Heart left ventricle (tissue), 13 donors: ENCODE measurements around the gene NUBP1.

Source experiments
- POLR2A ChIP-seq, 2 donors: fragments of 450-650 bp; IDR thresholded peaks; one replicate each; pipeline ENCODE4 v1.6.1; 2017; ENCODE audit warnings: antibody characterized with exemption in 2 of 2, mild to moderate bottlenecking in 2 of 2, moderate library complexity in 2 of 2
- TF ChIP-seq, protein P1 (sequence below), 12 donors: fragments of 200-600 bp; sonication (generic) in 4 of 12; IDR thresholded peaks; one replicate each; pipeline versions ENCODE4 v1.5.0 to v1.8.0; 2018 to 2022; ENCODE audit warnings: antibody characterized with exemption in 12 of 12, mild to moderate bottlenecking in 5 of 12
- donor health status: ischemic (EF 13 %, LVEDD 7.1; RV severe dilation, severe dysfunction).
- donor health status: DM: no; HTN: yes; CAD: no.
- donor health status: DM: no; HTN: no; CAD: no.
- donor health status: ischemic (EF 25% LVEDD 6.9; RV normal size, moderate dysfunction).
- donor health status: ischemic (EF 25% LVEDD 5.7; RV mildly dilated, moderate dysfunction).
- donor health status: ischemic (EF 35%, LVEDD 5.7; RV mildly dilated, moderate dysfunction).
- donor health status: nonischemic (EF 11% LVEDD 7.7; RV severe dilation, severe dysfunction).
- donor health status: DM: yes; HTN: yes; CAD: no.
- donor health status: PGD.
- donor health status: ischemic (EF 29% LVEDD 5.4; RV normal size, mild dysfunction).
- donor health status: nonischemic (EF 23%, LVEDD 6.1; RV moderate dilation, normal function).

DNA sequence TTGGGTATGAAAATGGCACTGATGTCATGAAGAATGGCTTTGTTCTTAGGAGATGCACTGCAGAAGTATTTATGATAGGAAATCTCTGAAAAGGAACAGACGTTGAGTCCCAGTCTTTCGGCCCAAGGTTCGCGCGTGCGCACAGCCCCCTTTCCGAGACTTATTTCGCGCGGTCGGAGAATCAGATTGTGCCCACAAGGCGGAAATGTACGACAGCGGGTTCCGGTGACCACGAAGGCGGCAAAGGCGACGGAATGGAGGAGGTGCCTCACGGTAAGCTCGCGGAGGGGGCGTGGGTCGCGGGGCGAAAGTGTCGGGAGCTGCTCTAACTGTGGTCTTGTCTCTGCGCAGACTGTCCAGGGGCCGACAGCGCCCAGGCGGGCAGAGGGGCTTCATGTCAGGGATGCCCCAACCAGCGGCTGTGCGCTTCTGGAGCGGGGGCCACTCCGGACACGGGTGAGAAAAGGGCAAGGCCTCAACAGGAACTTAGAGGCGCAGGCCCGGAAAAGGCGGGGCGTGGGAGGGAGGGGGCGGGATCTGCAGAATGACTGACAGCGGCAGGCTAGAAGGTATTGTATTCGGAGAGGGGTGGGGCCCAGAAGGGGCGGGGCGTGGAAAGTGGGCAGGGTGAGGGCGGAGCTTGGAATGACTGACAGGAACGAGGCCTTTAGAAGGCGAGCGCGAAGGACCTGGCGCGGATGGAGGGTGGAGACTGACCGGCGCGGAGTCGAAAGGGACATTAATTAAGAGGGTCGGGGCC, at the start of gene NUBP1:
- TF ChIP-seq POLR2A (IDR thresholded peaks at IDR 0.05), result peak; percentile 93 to 98
- TF ChIP-seq, protein P1, sequence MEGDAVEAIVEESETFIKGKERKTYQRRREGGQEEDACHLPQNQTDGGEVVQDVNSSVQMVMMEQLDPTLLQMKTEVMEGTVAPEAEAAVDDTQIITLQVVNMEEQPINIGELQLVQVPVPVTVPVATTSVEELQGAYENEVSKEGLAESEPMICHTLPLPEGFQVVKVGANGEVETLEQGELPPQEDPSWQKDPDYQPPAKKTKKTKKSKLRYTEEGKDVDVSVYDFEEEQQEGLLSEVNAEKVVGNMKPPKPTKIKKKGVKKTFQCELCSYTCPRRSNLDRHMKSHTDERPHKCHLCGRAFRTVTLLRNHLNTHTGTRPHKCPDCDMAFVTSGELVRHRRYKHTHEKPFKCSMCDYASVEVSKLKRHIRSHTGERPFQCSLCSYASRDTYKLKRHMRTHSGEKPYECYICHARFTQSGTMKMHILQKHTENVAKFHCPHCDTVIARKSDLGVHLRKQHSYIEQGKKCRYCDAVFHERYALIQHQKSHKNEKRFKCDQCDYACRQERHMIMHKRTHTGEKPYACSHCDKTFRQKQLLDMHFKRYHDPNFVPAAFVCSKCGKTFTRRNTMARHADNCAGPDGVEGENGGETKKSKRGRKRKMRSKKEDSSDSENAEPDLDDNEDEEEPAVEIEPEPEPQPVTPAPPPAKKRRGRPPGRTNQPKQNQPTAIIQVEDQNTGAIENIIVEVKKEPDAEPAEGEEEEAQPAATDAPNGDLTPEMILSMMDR (IDR thresholded peaks at IDR 0.05), result peak in 1 of 12 donors; percentile 7
